Stomach (tissue), 9 donors: ENCODE results near the gene EP300. TPM values are rescaled to one million over a fixed set of nuclear protein-coding genes. Genes with fewer than 3 reads are reported as not detected.
A peak's percentile ranks its signal among the peaks of the same experiment; 100 is the strongest.
"Not testable (repeated sequence)": the region's sequence is repeated elsewhere in the genome, so short reads cannot be mapped to it uniquely, and the experiment has no call there.

ENCODE experiments used
- DNase-seq, 2 donors: peaks; one replicate each; pipeline versions ENCODE4 v3.0.0 to v3.0.0-alpha.2; 2013 to 2019
- H3K27ac ChIP-seq, 5 donors: fragments of 200-600 bp in 4 of 5; sonication (generic) in 4 of 5; one replicate each; pipeline ENCODE4 v1.5.1; 2013 to 2019; ENCODE audit warnings: mild to moderate bottlenecking in 1 of 5, moderate library complexity in 1 of 5
- H3K27me3 ChIP-seq, 3 donors: fragments of 200-600 bp; sonication (generic); one replicate each; pipeline ENCODE4 v1.5.1; 2017 to 2019; ENCODE audit warnings: mixed run types in 1 of 3
- H3K36me3 ChIP-seq, 4 donors: fragments of 200-600 bp; sonication (generic); 1 replicate in 3 of 4; 2 replicates in 1 of 4; pipeline ENCODE4 v1.5.1; 2016 to 2019
- H3K4me1 ChIP-seq, 4 donors: fragments of 200-600 bp; sonication (generic); one replicate each; pipeline ENCODE4 v1.5.1; 2016 to 2019
- H3K4me3 ChIP-seq, 4 donors: fragments of 200-600 bp; sonication (generic) in 3 of 4; one replicate each; pipeline ENCODE4 v1.5.1; 2016 to 2019; ENCODE audit warnings: mild to moderate bottlenecking in 1 of 4
- H3K9me3 ChIP-seq, 4 donors: fragments of 200-600 bp; sonication (generic); one replicate each; pipeline ENCODE4 v1.5.1; 2016 to 2019
- EP300 ChIP-seq: sonication (generic); formaldehyde crosslinking; IDR thresholded peaks from one replicate; pipeline ENCODE4 v1.6.1; 2017; ENCODE audit warnings: antibody characterized with exemption
- POLR2A ChIP-seq, 4 donors: fragments of 450-650 bp; IDR thresholded peaks; one replicate each; pipeline ENCODE4 v1.6.1; 2016; ENCODE audit warnings: antibody characterized with exemption in 4 of 4, control low read depth in 2 of 4, mild to moderate bottlenecking in 1 of 4, moderate library complexity in 1 of 4
- POLR2AphosphoS5 ChIP-seq, 3 donors: sonication (generic); formaldehyde crosslinking; IDR thresholded peaks; one replicate each; pipeline ENCODE4 v1.6.1; 2016; ENCODE audit warnings: antibody characterized with exemption in 3 of 3
- WGBS, 5 donors: extraction: QIAGEN DNeasy Blood & Tissue Kit in 3 of 5; methylation state at CpG; one replicate each; pipeline versions ENCODE4 v1.1.5 to v1.1.7; 2013 to 2018; 5-methylcytosine and 5-hydroxymethylcytosine counted together
- intact Hi-C: fragments of 100-400 bp; cut with DNase I; formaldehyde crosslinking; loops from one replicate; pipeline ENCODE4 v1.15.1; 2023; ENCODE audit warnings: low total_unique reads
- polyA plus RNA-seq, 3 donors: library from polyadenylated mRNA; stranded (reverse); fragments of 200-250 nt; gene quantifications; one replicate each; pipeline ENCODE4 v1.2.3, GENCODE V29; 2013
- total RNA-seq, 5 donors: library from RNA; depleted of rRNA; stranded (reverse); fragments of >200 nt; gene quantifications; one replicate each; pipeline versions ENCODE4 v1.1.0 to v1.2.3, GENCODE V29; 2014 to 2016
- TF ChIP-seq, protein P1 (sequence below), 7 experiments: fragments of 450-650 bp in 4 of 7; fragments of 200-600 bp in 3 of 7; sonication (generic) in 3 of 7; IDR thresholded peaks; one replicate each; pipeline ENCODE4 v1.5.1; 2016 to 2019; ENCODE audit warnings: antibody characterized with exemption in 7 of 7, control low read depth in 2 of 7, mild to moderate bottlenecking in 1 of 7
- donor health status: healthy with polysubstance abuse.
- donor health status: Bipolar disorder and iron deficiency.
- donor health status: healthy.

The EP300 gene
- total and polyA plus RNA-seq, 8 donors, result 4.3 to 164 (median 81.5) TPM

GRCh38 chr22:41048791-41049717, 43.3 kb upstream of the EP300 start:
- 41 to 65% (median 42%) methylated on average over 19 to 31 of the region's 31 CpGs for WGBS, 5 donors
- intact Hi-C loops, result no loop called here
- peak overlapping the region; percentile 13 to 26 (median 22) for H3K4me3 ChIP-seq

DNA sequence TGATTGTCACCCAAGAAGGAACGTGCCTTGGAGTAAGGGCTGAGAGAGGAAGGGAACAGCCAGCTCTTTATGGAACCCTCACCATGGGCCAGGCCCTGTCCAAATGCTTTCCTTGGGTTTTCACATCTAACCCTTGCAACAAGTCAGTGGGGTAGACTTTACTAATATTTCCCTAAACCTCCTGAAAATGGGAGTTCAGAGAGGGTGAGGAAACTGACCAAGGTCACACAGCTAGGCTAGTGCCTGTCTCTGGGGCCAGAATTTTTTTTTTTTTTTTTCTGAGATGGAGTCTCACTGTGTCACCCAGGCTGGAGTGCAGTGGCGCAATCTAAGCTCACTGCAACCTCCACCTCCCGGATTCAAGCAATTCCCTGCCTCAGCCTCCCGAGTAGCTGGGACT, 42.6 kb upstream of the EP300 start:
- H3K36me3 ChIP-seq, intact Hi-C loops, H3K4me3 ChIP-seq, H3K9me3 ChIP-seq, DNase-seq, H3K27ac ChIP-seq, H3K27me3 ChIP-seq: not testable (repeated sequence)
- WGBS, 5 donors, result 85 to 91% (median 88%) methylated on average over 4 of the region's 4 CpGs
- peaks cover 0 to 21% (median 9%) of the 10 kb centered on the region in 4 donors for H3K4me1 ChIP-seq

More at GRCh38 chr22:41048791-41049717, 43.3 kb upstream of the EP300 start:
- TF ChIP-seq, protein P1, sequence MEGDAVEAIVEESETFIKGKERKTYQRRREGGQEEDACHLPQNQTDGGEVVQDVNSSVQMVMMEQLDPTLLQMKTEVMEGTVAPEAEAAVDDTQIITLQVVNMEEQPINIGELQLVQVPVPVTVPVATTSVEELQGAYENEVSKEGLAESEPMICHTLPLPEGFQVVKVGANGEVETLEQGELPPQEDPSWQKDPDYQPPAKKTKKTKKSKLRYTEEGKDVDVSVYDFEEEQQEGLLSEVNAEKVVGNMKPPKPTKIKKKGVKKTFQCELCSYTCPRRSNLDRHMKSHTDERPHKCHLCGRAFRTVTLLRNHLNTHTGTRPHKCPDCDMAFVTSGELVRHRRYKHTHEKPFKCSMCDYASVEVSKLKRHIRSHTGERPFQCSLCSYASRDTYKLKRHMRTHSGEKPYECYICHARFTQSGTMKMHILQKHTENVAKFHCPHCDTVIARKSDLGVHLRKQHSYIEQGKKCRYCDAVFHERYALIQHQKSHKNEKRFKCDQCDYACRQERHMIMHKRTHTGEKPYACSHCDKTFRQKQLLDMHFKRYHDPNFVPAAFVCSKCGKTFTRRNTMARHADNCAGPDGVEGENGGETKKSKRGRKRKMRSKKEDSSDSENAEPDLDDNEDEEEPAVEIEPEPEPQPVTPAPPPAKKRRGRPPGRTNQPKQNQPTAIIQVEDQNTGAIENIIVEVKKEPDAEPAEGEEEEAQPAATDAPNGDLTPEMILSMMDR (IDR thresholded peaks at IDR 0.05), result no peak
- TF ChIP-seq POLR2A (IDR thresholded peaks at IDR 0.05), result no peak
- no peak for TF ChIP-seq EP300
- no peak for TF ChIP-seq POLR2AphosphoS5 (IDR thresholded peaks at IDR 0.05)
- Histone ChIP-seq H3K27ac (peak overlapping the region in 4 of 5 donors; percentile 3 to 60 (median 43)), H3K36me3 (no peaks in the 10 kb centered on the region), H3K9me3 (no peaks in the 10 kb centered on the region), H3K4me1 (peaks cover 0 to 21% (median 9%) of the 10 kb centered on the region in 4 donors), H3K27me3 (no peaks in the 10 kb centered on the region)
- DNase-seq, result peak; percentile 34 to 84

DNA sequence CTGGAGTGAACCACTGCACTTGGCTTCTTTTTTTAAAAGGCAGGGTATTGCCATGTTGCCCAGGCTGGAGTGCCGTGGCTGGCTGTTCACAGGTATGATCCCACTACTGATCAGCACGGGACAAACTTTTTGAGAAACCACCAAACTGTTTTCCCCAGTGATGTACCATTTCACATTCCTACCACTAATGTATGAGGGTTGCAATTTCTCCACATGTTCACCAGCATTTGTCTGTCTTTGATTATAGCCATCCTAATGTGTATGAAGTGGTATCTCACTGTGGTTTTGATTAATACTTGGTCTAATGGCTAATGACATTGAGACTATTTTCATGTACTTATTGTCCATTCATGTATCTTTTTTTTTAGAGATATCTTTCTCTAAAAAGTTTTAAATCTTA, 41.5 kb upstream of the EP300 start:
- H3K27me3 ChIP-seq, result no peaks in the 10 kb centered on the region
- intact Hi-C loops, result no loop called here
- peaks cover 0 to 21% (median 9%) of the 10 kb centered on the region in 4 donors for H3K4me1 ChIP-seq
- 90 to 95% (median 92%) methylated on average over 2 of the region's 2 CpGs for WGBS, 5 donors
- no peak overlapping the region for H3K4me3 ChIP-seq
- TF ChIP-seq POLR2AphosphoS5 (IDR thresholded peaks at IDR 0.05) (no peak), POLR2A (IDR thresholded peaks at IDR 0.05) (no peak), EP300 (no peak)
- TF ChIP-seq, protein P1 (IDR thresholded peaks at IDR 0.05), result no peak
- no peaks in the 10 kb centered on the region for H3K36me3 ChIP-seq
- H3K9me3 ChIP-seq, result no peaks in the 10 kb centered on the region
- no peak overlapping the region for H3K27ac ChIP-seq
- DNase-seq, result no peak

DNA sequence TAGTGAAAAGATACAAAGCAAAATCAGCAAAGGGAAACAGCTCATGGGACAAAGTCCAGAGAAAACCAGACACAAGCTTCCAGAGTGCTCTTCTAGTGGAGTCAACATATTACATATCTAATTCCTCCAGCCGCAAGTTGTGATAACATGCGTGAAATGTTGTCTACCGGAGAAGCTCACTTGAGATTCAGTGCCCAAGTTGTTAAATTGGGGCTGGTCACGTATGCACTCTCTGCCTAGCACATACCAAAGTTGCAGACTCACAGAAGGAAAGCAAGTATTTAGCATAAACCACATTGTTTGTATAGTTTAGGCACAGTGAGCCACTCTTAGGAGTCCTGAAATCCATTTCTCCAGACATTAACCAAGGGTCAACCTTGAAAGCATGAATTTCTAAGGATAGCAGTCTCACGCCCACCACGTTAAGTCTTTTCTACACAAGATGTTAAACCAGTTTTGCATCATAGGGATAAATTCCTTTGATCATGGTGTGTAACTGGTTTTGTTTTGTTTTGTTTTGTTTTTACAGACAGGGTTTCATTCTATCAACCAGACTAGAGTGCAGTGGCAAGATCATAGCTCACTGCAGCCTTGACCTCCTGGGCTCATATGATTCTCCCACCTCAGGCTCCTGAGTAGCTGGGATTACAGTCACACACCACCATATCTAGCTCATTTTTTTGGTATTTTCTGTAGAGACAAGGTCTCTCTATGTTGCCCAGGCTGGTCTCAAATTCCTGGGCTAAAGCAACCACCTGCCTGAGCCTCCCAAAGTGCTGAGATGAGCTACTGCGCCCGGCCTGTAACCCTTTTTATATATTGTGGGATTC, 39.5 kb upstream of the EP300 start:
- DNase-seq, result peak in 1 of 2 donors; percentile 30

More for the DNA sequence above, 39.5 kb upstream of the EP300 start:
- 43 to 61% (median 50%) methylated on average over 8 of the region's 8 CpGs for WGBS, 5 donors
- Histone ChIP-seq H3K9me3 (no peaks in the 10 kb centered on the region), H3K36me3 (no peaks in the 10 kb centered on the region), H3K4me3 (no peak overlapping the region), H3K27ac (no peak overlapping the region), H3K27me3 (no peaks in the 10 kb centered on the region), H3K4me1 (peaks cover 0 to 21% (median 9%) of the 10 kb centered on the region in 4 donors)
- intact Hi-C loops, result no loop called here
- TF ChIP-seq EP300, result no peak
- TF ChIP-seq POLR2AphosphoS5 (IDR thresholded peaks at IDR 0.05), result no peak
- TF ChIP-seq, protein P1 (IDR thresholded peaks at IDR 0.05), result no peak
- TF ChIP-seq POLR2A (IDR thresholded peaks at IDR 0.05), result no peak
